ENCODE results near the gene YPEL2.
"Not testable (repeated sequence)": the region's sequence is repeated elsewhere in the genome, so short reads cannot be mapped to it uniquely, and the experiment has no call there.

YPEL2 gene

DNA sequence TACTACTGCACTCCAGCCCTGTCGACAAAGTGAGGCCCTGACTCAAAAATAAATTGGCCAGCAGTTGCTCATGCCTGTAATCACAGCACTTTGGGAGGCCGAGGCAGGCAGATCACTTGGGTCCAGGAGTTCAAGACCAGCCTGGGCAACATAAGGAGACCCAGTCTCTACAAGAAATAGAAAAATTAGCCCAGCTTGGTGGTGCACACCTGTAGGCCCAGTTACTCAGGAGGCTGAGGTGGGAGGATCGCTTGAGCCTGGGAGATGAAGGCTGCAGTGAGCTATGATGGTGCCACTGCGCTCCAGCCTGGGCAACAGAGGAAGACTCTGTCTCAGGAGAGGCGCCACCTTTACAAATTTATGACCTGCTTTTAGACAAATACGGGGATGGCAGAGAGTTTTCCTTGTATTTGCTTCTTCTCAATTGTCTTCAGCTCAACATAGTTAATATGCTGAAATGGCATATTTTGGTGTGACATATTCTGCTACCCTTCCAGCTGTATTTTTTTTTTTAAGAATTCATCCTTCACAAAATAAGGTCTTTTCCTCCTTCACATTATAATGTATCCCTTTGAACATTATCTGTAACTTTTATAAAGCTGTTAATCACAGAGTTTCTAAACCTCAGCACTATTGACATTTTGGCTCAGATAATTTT, 21.1 kb upstream of the YPEL2 start:
- Mint-ChIP-seq H3K27me3 (ENCODE audit: low read depth, poor library complexity) (peaks cover 8% of the 10 kb centered on the region), H3K27ac (no peak overlapping the region), H3K36me3 (ENCODE audit: low read depth) (no peaks in the 10 kb centered on the region), H3K4me3 (no peak overlapping the region), H3K9me3 (no peaks in the 10 kb centered on the region), H3K4me1 (peaks cover 9% of the 10 kb centered on the region)
- no peak for DNase-seq
- TF ChIP-seq, protein P1, sequence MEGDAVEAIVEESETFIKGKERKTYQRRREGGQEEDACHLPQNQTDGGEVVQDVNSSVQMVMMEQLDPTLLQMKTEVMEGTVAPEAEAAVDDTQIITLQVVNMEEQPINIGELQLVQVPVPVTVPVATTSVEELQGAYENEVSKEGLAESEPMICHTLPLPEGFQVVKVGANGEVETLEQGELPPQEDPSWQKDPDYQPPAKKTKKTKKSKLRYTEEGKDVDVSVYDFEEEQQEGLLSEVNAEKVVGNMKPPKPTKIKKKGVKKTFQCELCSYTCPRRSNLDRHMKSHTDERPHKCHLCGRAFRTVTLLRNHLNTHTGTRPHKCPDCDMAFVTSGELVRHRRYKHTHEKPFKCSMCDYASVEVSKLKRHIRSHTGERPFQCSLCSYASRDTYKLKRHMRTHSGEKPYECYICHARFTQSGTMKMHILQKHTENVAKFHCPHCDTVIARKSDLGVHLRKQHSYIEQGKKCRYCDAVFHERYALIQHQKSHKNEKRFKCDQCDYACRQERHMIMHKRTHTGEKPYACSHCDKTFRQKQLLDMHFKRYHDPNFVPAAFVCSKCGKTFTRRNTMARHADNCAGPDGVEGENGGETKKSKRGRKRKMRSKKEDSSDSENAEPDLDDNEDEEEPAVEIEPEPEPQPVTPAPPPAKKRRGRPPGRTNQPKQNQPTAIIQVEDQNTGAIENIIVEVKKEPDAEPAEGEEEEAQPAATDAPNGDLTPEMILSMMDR (IDR thresholded peaks at IDR 0.05), result no peak

DNA sequence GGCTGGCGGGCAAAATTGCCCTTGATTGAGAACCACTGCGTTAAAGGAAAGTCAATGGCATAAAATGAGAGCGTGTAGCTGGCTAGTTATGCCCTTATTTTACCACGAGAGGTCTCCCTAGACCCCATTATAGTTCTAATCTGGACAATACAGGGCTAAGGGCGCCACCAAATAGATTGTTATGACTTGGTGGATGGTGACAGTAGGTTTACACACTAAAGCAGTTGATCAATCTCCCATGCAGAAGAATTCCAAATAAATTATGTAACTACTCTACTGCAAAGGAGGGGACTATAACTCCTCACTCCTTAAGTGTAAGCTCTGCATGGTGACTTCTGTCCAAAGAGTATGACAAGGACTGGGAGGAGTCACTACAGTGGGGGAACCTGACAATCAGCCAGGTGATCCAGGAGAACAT, 20.4 kb upstream of the YPEL2 start:
- H3K4me1 Mint-ChIP-seq, result peaks cover 13% of the 10 kb centered on the region
- DNase-seq, result peak; percentile 35
- TF ChIP-seq, protein P1 (IDR thresholded peaks at IDR 0.05), result peak; percentile 87
- H3K36me3 Mint-ChIP-seq (ENCODE audit: low read depth), result no peaks in the 10 kb centered on the region
- no peaks in the 10 kb centered on the region for H3K9me3 Mint-ChIP-seq
- H3K27me3 Mint-ChIP-seq (ENCODE audit: low read depth, poor library complexity), result peaks cover 9% of the 10 kb centered on the region
- H3K4me3 Mint-ChIP-seq, result no peak overlapping the region
- no peak overlapping the region for H3K27ac Mint-ChIP-seq

DNA sequence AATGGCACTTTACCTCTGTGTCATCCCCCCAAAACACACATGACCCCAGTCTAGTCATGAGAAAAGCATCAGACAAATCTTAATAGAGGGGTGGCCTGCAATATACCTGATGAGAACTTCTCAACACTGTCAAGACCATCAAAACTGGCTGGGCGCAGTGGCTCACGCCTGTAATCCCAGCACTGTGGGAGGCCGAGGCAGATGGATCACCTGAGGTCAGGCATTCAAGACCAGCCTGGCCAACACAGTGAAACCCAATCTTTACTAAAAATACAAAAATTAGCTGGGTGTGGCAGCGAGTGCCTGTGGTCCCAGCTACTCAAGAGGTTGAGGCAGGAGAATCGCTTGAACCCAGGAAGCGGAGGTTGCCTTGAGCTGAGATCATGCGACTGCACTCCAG, 19.9 kb upstream of the YPEL2 start:
- H3K4me1 Mint-ChIP-seq, result peaks cover 13% of the 10 kb centered on the region
- not testable (repeated sequence) for H3K27me3 Mint-ChIP-seq (ENCODE audit: low read depth, poor library complexity); H3K36me3 Mint-ChIP-seq (ENCODE audit: low read depth); DNase-seq; H3K27ac Mint-ChIP-seq; H3K4me3 Mint-ChIP-seq; H3K9me3 Mint-ChIP-seq

DNA sequence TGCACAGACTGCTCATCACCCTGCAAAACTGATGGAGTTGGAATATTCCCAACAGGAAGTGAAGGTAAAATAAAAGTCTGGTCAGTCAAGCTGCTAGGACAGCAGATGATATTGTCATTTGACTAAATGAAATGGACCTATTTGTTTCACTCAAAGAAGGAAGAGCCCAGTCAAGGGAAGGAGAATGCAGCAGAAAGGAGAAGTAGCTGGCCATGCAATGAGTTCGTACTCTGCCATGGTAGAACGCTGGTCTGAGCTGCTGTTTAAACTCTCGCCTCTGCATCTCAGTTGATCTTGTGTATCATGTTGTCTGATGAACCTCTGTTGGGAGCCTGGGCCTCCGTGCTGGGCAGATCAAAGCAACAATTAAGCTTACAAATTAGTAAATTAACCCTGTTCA, 15.6 kb upstream of the YPEL2 start:
- TF ChIP-seq, protein P1 (IDR thresholded peaks at IDR 0.05), result no peak
- H3K4me1 Mint-ChIP-seq, result peaks cover 10% of the 10 kb centered on the region
- H3K27ac Mint-ChIP-seq, result peak overlapping the region; percentile 39
- DNase-seq, result no peak
- H3K4me3 Mint-ChIP-seq, result no peak overlapping the region
- H3K36me3 Mint-ChIP-seq (ENCODE audit: low read depth), result no peaks in the 10 kb centered on the region
- H3K27me3 Mint-ChIP-seq (ENCODE audit: low read depth, poor library complexity), result peaks cover 6% of the 10 kb centered on the region
- peaks cover 7% of the 10 kb centered on the region for H3K9me3 Mint-ChIP-seq

DNA sequence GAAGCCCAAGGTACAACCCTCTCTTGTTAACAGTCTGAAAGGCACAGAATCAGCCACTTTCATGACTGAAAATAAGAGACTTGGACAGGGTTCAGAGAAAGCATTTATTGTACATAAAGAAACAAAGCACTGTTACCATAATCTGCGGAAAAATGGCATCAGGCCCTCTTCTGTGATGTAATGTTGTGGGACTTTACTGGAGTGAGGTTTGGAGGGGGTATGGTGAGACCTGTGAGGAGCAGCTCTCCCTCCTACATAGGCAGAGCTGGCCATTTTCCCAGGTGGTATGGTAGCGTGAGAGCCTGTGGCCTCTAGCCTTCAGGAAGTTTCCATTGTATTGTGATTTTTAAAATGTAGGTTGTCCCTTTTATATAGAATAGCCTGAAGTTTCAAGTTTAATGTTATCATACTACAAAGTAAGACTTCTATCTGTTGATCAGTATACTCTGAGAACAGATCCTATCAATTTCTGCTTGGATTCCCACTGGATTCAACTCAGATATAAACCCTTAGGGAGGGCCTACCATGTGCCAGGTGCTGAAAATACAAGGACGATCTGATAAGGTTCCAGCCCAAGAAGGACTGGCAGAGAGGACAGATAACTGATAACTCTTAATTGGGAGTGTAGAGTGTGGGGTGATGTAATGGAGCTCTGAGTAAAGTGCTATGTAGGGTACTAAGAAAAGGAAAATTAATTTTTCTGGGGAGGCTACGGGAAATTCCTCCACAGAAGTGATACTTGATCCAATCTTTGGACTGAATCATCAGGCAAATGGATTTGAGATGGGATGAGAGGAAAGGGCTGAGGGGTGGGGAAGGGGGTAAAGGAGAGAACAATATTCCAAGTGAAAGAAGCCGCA, 4.1 kb upstream of the YPEL2 start:
- H3K9me3 Mint-ChIP-seq, result no peaks in the 10 kb centered on the region
- peaks cover 36% of the 10 kb centered on the region for H3K4me1 Mint-ChIP-seq
- peaks cover 3% of the 10 kb centered on the region for H3K27me3 Mint-ChIP-seq (ENCODE audit: low read depth, poor library complexity)
- no peak overlapping the region for H3K4me3 Mint-ChIP-seq
- H3K36me3 Mint-ChIP-seq (ENCODE audit: low read depth), result no peaks in the 10 kb centered on the region
- TF ChIP-seq, protein P1 (IDR thresholded peaks at IDR 0.05), result no peak
- DNase-seq, result no peak
- H3K27ac Mint-ChIP-seq, result no peak overlapping the region

DNA sequence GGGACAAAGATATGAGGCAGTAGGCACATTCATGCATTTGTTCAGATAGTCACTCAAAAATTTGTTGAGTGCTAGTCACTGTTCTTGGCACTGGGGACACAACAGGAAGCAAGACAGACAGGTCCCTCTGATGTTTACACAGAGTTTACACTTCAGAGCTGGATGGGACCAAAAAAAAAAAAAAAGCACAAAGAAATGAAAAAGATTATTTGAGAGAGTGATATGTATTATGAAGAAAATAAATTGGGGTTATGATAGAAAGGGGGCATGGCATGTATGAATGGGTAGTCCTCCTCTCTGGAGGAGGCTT, 3.5 kb upstream of the YPEL2 start:
- DNase-seq, result no peak
- Mint-ChIP-seq H3K9me3 (no peaks in the 10 kb centered on the region), H3K4me1 (peaks cover 40% of the 10 kb centered on the region), H3K27ac (no peak overlapping the region), H3K36me3 (ENCODE audit: low read depth) (no peaks in the 10 kb centered on the region), H3K27me3 (ENCODE audit: low read depth, poor library complexity) (peaks cover 5% of the 10 kb centered on the region), H3K4me3 (no peak overlapping the region)
- TF ChIP-seq, protein P1 (IDR thresholded peaks at IDR 0.05), result no peak

Data from nephron progenitor cell (in vitro differentiated cells).